Measurements from ENCODE around the gene TMEM129. TPM values are rescaled to one million over a fixed set of nuclear protein-coding genes. Genes with fewer than 3 reads are reported as not detected.

TMEM129 gene
- total RNA-seq, 1 donor from 2014 or later, result 14.1 TPM

DNA sequence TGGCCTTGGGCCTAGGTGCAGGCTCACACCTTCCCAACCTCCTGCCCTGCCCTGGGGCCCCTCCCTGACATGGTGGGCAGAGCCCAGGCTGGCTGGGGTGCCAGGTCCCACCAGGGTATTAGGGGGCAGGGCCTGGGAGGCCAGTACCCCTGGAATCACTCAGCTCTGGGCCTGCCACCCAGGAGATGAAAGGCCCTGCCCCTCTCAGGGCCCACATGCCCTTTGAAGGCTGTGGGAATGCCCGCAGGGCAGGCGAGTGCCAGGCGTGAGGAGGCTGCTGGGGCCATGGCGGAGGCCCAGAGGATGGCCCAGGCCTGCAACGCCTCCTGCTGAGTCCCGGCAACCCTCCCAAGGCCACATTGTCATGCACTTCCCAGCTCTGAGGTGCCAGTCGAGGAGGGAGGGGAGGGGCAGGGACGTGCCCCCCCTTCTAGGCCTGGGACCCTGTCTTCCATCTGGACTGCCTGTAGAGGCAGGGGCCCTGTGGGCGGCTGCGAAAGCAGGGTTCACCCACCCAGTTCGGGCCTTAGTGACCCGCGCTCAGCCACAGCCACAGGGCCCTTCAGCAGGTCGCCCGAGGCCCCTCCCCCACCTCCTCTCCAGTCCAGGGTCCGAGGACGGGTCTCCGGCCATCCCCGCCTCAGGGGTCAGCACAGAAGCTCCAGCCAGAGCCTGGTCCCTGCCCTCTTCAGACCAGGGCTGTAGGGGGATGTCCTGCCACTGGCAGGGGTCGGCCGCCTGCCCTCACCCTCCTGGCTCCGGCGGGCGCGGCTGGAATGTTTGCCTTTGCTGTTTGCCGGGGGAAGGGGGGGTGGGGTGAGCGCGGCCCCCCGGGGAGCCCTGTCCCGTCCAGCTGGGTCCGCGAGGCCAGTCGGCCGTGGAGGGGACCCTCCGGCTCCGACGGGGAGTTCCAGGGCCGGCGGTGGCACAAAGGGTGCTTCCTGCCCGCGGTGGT, 45.3 kb upstream of the TMEM129 start:
- H3K27me3 Mint-ChIP-seq (ENCODE audit: insufficient read depth, low read depth), result peaks cover 15% of the 10 kb centered on the region
- no peak overlapping the region for H2AFZ ChIP-seq (replicated peaks)
- peaks cover 49% of the 10 kb centered on the region for H3K27me3 ChIP-seq
- H3K36me3 ChIP-seq, result no peaks in the 10 kb centered on the region
- H3K27ac ChIP-seq, result no peak overlapping the region
- no peaks in the 10 kb centered on the region for H3K36me3 Mint-ChIP-seq
- DNase-seq (ENCODE audit: low spot score), result peak; percentile 74
- no peak overlapping the region for H3K9ac ChIP-seq
- no peaks in the 10 kb centered on the region for H3K79me2 ChIP-seq (ENCODE audit: low read depth)
- H3K9me3 ChIP-seq (ENCODE audit: low read depth), result no peaks in the 10 kb centered on the region
- H3K4me3 Mint-ChIP-seq, result no peak overlapping the region
- peaks cover 21% of the 10 kb centered on the region for H3K4me1 Mint-ChIP-seq
- TF ChIP-seq, protein P1, sequence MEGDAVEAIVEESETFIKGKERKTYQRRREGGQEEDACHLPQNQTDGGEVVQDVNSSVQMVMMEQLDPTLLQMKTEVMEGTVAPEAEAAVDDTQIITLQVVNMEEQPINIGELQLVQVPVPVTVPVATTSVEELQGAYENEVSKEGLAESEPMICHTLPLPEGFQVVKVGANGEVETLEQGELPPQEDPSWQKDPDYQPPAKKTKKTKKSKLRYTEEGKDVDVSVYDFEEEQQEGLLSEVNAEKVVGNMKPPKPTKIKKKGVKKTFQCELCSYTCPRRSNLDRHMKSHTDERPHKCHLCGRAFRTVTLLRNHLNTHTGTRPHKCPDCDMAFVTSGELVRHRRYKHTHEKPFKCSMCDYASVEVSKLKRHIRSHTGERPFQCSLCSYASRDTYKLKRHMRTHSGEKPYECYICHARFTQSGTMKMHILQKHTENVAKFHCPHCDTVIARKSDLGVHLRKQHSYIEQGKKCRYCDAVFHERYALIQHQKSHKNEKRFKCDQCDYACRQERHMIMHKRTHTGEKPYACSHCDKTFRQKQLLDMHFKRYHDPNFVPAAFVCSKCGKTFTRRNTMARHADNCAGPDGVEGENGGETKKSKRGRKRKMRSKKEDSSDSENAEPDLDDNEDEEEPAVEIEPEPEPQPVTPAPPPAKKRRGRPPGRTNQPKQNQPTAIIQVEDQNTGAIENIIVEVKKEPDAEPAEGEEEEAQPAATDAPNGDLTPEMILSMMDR (IDR thresholded peaks at IDR 0.05), result no peak
- no peak for TF ChIP-seq EZH2 (IDR thresholded peaks at IDR 0.05)
- TF ChIP-seq EZH2phosphoT487 (IDR thresholded peaks at IDR 0.05), result no peak
- peaks cover 53% of the 10 kb centered on the region for H4K20me1 ChIP-seq (ENCODE audit: low read depth)
- H3K4me1 ChIP-seq, result peaks cover 54% of the 10 kb centered on the region
- no peaks in the 10 kb centered on the region for H3K9me3 Mint-ChIP-seq
- H3K4me2 ChIP-seq, result peak overlapping the region; percentile 70
- H3K4me3 ChIP-seq, result peak overlapping the region; percentile 28
- no peak overlapping the region for H3K27ac Mint-ChIP-seq
- H3F3A ChIP-seq (ENCODE audit: low read depth), result peaks cover 32% of the 10 kb centered on the region

DNA sequence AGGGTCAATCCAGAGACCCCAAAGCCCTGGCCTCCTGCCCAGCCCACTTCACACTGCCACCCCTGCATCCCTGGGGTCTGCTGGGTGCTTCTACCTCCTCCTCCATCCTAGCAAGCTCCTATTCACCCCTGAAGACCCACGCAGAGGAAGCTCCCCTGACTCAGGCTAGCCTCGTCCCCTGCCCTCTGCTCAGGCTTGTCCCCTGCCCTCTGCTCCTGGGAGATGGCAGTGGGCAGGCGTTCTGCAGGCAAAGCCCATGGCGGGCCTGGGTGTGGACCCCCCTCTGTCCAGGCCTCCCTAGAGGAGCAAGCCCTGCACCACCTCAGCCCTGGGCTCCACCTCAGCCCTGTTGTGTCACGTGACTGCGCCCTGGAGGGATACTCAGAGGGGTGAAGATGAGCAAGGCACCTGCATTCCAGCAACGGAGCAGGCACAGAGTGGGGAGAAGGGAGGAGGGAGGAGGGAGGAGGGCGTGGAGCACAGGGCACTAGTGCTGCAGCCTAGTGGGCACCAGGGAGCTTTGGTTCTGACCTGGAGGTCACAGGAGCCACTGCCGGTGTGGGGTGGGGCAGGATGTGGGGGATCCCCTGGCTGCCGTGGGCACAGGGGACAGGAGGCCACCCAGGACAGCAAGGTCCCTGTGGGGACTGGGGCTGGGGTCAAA, 44.4 kb upstream of the TMEM129 start:
- peaks cover 51% of the 10 kb centered on the region for H3K4me1 ChIP-seq
- peaks cover 44% of the 10 kb centered on the region for H4K20me1 ChIP-seq (ENCODE audit: low read depth)
- Mint-ChIP-seq H3K36me3 (no peaks in the 10 kb centered on the region), H3K27ac (no peak overlapping the region), H3K9me3 (no peaks in the 10 kb centered on the region), H3K4me3 (no peak overlapping the region), H3K27me3 (ENCODE audit: insufficient read depth, low read depth) (peaks cover 15% of the 10 kb centered on the region), H3K4me1 (peaks cover 14% of the 10 kb centered on the region)
- no peak overlapping the region for H3K4me2 ChIP-seq
- no peak overlapping the region for H3K27ac ChIP-seq
- no peak overlapping the region for H2AFZ ChIP-seq (replicated peaks)
- no peaks in the 10 kb centered on the region for H3K9me3 ChIP-seq (ENCODE audit: low read depth)
- H3K9ac ChIP-seq, result no peak overlapping the region
- no peaks in the 10 kb centered on the region for H3K36me3 ChIP-seq
- TF ChIP-seq, protein P1 (IDR thresholded peaks at IDR 0.05), result no peak
- no peak for TF ChIP-seq EZH2phosphoT487 (IDR thresholded peaks at IDR 0.05)
- TF ChIP-seq EZH2 (IDR thresholded peaks at IDR 0.05), result no peak
- H3F3A ChIP-seq (ENCODE audit: low read depth), result peaks cover 32% of the 10 kb centered on the region
- H3K4me3 ChIP-seq, result no peak overlapping the region
- no peaks in the 10 kb centered on the region for H3K79me2 ChIP-seq (ENCODE audit: low read depth)
- peak; percentile 41 for DNase-seq (ENCODE audit: low spot score)
- H3K27me3 ChIP-seq, result peaks cover 49% of the 10 kb centered on the region

DNA sequence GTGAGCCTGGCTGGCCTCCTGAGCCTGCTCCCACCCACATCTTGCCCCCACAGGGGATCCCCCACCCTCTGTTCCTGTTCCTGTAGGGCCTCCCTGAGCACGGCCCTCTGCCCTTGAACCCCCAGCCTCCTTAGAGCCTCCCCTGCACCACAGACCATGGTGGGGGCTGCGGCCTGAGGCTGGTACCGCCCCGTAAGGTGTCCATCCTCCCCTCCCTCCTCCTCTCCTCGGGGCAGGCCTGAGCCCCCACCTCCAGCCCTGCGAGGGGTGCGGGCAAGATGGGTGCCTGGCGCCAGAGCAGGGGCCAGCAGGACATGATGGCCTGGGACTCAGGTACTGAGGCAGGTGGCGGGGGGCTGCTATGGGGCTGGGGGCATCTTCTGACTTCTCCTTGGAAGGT, 43.5 kb upstream of the TMEM129 start:
- peaks cover 38% of the 10 kb centered on the region for H3F3A ChIP-seq (ENCODE audit: low read depth)
- TF ChIP-seq, protein P1 (IDR thresholded peaks at IDR 0.05), result no peak
- no peak for TF ChIP-seq EZH2phosphoT487 (IDR thresholded peaks at IDR 0.05)
- TF ChIP-seq EZH2 (IDR thresholded peaks at IDR 0.05), result no peak
- H3K4me3 ChIP-seq, result no peak overlapping the region
- no peaks in the 10 kb centered on the region for H3K36me3 ChIP-seq
- peaks cover 15% of the 10 kb centered on the region for H3K27me3 Mint-ChIP-seq (ENCODE audit: insufficient read depth, low read depth)
- H3K36me3 Mint-ChIP-seq, result no peaks in the 10 kb centered on the region
- H4K20me1 ChIP-seq (ENCODE audit: low read depth), result peaks cover 36% of the 10 kb centered on the region
- H3K9ac ChIP-seq, result no peak overlapping the region
- H3K4me3 Mint-ChIP-seq, result no peak overlapping the region
- peaks cover 19% of the 10 kb centered on the region for H3K4me1 Mint-ChIP-seq
- H3K4me2 ChIP-seq, result no peak overlapping the region
- peaks cover 45% of the 10 kb centered on the region for H3K27me3 ChIP-seq
- H3K9me3 Mint-ChIP-seq, result no peaks in the 10 kb centered on the region
- no peak overlapping the region for H3K27ac Mint-ChIP-seq
- no peak for DNase-seq (ENCODE audit: low spot score)
- no peaks in the 10 kb centered on the region for H3K9me3 ChIP-seq (ENCODE audit: low read depth)
- no peaks in the 10 kb centered on the region for H3K79me2 ChIP-seq (ENCODE audit: low read depth)
- H3K27ac ChIP-seq, result no peak overlapping the region
- H2AFZ ChIP-seq (replicated peaks), result no peak overlapping the region
- peaks cover 52% of the 10 kb centered on the region for H3K4me1 ChIP-seq

Measured in neural progenitor cell (in vitro differentiated cells).